K562 (cell line): ENCODE data around the gene ITSN1. TPM values are rescaled to one million over a fixed set of nuclear protein-coding genes. Genes with fewer than 3 reads are reported as not detected.

Source experiments
- ARNT ChIP-seq, 2 experiments: fragments of 450-650 bp; IDR thresholded peaks; 2 replicates each; pipeline ENCODE4 v1.6.1; 2016; ENCODE audit warnings: mild to moderate bottlenecking in 1 of 2
- CBX3 ChIP-seq, 2 experiments: IDR thresholded peaks; 1 replicate in 1 of 2; 2 replicates in 1 of 2; pipeline ENCODE4 v1.6.1; 2012; ENCODE audit warnings: inconsistent platforms in 2 of 2, low read length in 2 of 2, borderline replicate concordance in 1 of 2, control low read depth in 1 of 2
- CHD4 ChIP-seq: fragments of 200-600 bp; sonication (generic); IDR thresholded peaks from 3 replicates; pipeline ENCODE4 v1.6.1; 2012; ENCODE audit warnings: low read depth, mild to moderate bottlenecking, mixed read lengths, low read length, inconsistent platforms; ENCODE audit not compliant: insufficient read depth, insufficient replicate concordance, poor library complexity, severe bottlenecking
- CREB3L1 ChIP-seq: fragments of 450-650 bp; IDR thresholded peaks from 2 replicates; pipeline ENCODE4 v1.6.1; 2014; ENCODE audit warnings: low read depth, mild to moderate bottlenecking, moderate library complexity, borderline replicate concordance
- ELF4 ChIP-seq: fragments of 450-650 bp; formaldehyde crosslinking; IDR thresholded peaks from 2 replicates; pipeline ENCODE4 v1.4.0; 2022; ENCODE audit warnings: missing genetic modification characterization
- HMGN3 ChIP-seq: IDR thresholded peaks from 2 replicates; pipeline ENCODE4 v1.6.1; 2011; ENCODE audit warnings: borderline replicate concordance, low read depth, mild to moderate bottlenecking, mixed read lengths, low read length; ENCODE audit not compliant: insufficient read length; ENCODE audit errors: extremely low read depth
- HMGXB4 ChIP-seq: sonication (generic); formaldehyde crosslinking; IDR thresholded peaks from 2 replicates; pipeline ENCODE4 v1.8.1; 2023; ENCODE audit warnings: mild to moderate bottlenecking, missing genetic modification reagents
- HNRNPH1 ChIP-seq: fragments of 200-400 bp; formaldehyde crosslinking; optimal IDR thresholded peaks from 2 replicates; pipeline ENCODE3; 2017; ENCODE audit warnings: low read depth, mild to moderate bottlenecking, low read length, moderate library complexity
- L3MBTL2 ChIP-seq: fragments of 450-650 bp; IDR thresholded peaks from 2 replicates; pipeline ENCODE4 v1.6.1; 2016; ENCODE audit warnings: mild to moderate bottlenecking, moderate library complexity
- SMARCA4 ChIP-seq: fragments of 450-650 bp; IDR thresholded peaks from 2 replicates; pipeline ENCODE4 v1.6.1; 2016
- TFE3 ChIP-seq: fragments of 450-650 bp; formaldehyde crosslinking; IDR thresholded peaks from 2 replicates; pipeline ENCODE4 v1.4.0; 2020; ENCODE audit warnings: mild to moderate bottlenecking, mixed read lengths
- THRA ChIP-seq: fragments of 450-650 bp; IDR thresholded peaks from 2 replicates; pipeline ENCODE4 v1.6.1; 2017; ENCODE audit warnings: mild to moderate bottlenecking, moderate library complexity
- USF2 ChIP-seq: sonication (generic); formaldehyde crosslinking; IDR thresholded peaks from 2 replicates; pipeline ENCODE4 v1.5.0; 2020; ENCODE audit warnings: missing genetic modification reagents
- ZNF395 ChIP-seq: fragments of 200-800 bp; sonication (Bioruptor generic); IDR thresholded peaks from 2 replicates; pipeline ENCODE4 v1.6.1; 2017; ENCODE audit warnings: missing genetic modification characterization, missing compliant biosample characterization
- ZNF561 ChIP-seq: fragments of 450-650 bp; formaldehyde crosslinking; conservative IDR thresholded peaks from 2 replicates; pipeline ENCODE4 v1.4.0; 2020; ENCODE audit warnings: mild to moderate bottlenecking, moderate library complexity
- polyA plus RNA-seq, 8 experiments: library from polyadenylated mRNA; depleted of rRNA in 4 of 8; stranded (reverse) in 5 of 8; unstranded in 3 of 8; fragments of >200 nt; fragmentation: Nextera tagmentation in 2 of 8; fragmentation: Illumina TruSeq in 1 of 8; extraction: Ambion mirVana in 2 of 8; extraction: Trizol in 1 of 8; gene quantifications; 2 replicates each; pipeline versions ENCODE4 v1.2.1 to v1.2.3, GENCODE V29; 2011 to 2014; ENCODE audit warnings: inconsistent platforms in 1 of 8, missing spikeins in 1 of 8
- total RNA-seq, 7 experiments: library from RNA; depleted of rRNA in 6 of 7; stranded (reverse); fragments of >200 nt in 6 of 7; fragmentation: Illumina TruSeq in 2 of 7; extraction: Trizol in 2 of 7; gene quantifications; 2 replicates each; pipeline versions ENCODE4 v1.2.1 to v1.2.3, GENCODE V29; 2011 to 2021; ENCODE audit warnings: low replicate concordance in 1 of 7

Gene ITSN1
- total and polyA plus RNA-seq, 9 of the 15 experiments (the other 6 are each of a cell fraction or from before 2014, with no cell fraction given) = 1.1 to 12.6 (median 4.8) TPM

- TF ChIP-seq USF2 = peak; percentile 49
- no peak for TF ChIP-seq HMGXB4 (CRISPR knock-in tag)
- no peak for TF ChIP-seq L3MBTL2
- TF ChIP-seq TFE3 = peak; percentile 94
- no peak for TF ChIP-seq ZNF395 (CRISPR knock-in tag)
- TF ChIP-seq ZNF561 = no peak
- no peak for TF ChIP-seq CBX3 (IDR thresholded peaks at IDR 0.05; ENCODE audit: borderline replicate concordance in 1 of 2, low read length in 2 of 2)
- TF ChIP-seq THRA = no peak
- TF ChIP-seq ELF4 (CRISPR knock-in tag) = no peak
- no peak for TF ChIP-seq ARNT (IDR thresholded peaks at IDR 0.05)
- no peak for TF ChIP-seq CREB3L1
- no peak for TF ChIP-seq HMGN3
- no peak for TF ChIP-seq SMARCA4
- TF ChIP-seq CHD4 = no peak
- TF ChIP-seq HNRNPH1 = no peak
Observed at GRCh38 chr21:33884376-33885171, 242.3 kb downstream of the ITSN1 start (continued).
